Retinal pigment epithelial cell (primary cell): ENCODE results near the gene MIER2.
"Not testable (repeated sequence)": the region's sequence is repeated elsewhere in the genome, so short reads cannot be mapped to it uniquely, and the experiment has no call there.

ENCODE experiments used
- DNase-seq: peaks from one replicate; pipeline ENCODE4 v3.0.0-alpha.2; 2010; ENCODE audit warnings: low read depth
- H3K4me3 ChIP-seq: 2 replicates; pipeline ENCODE4 v1.5.1; 2011; ENCODE audit warnings: mild to moderate bottlenecking, low read length, control low read depth, moderate library complexity
- CTCF ChIP-seq: conservative IDR thresholded peaks from 2 replicates; pipeline ENCODE4 v1.5.1; 2011; ENCODE audit warnings: low read depth, low read length, control low read depth, inconsistent platforms

MIER2 gene

GRCh38 chr19:271856-272255 lies 72.7 kb downstream of the MIER2 start:
- no peak overlapping the region for H3K4me3 ChIP-seq
- no peak for TF ChIP-seq CTCF
- no peak for DNase-seq

- DNase-seq, H3K4me3 ChIP-seq: not testable (repeated sequence)
Measured at GRCh38 chr19:270766-271318, 73.8 kb downstream of the MIER2 start.

GRCh38 chr19:269241-269640 lies 75.4 kb downstream of the MIER2 start:
- no peak overlapping the region for H3K4me3 ChIP-seq
- DNase-seq: no peak
- TF ChIP-seq CTCF: no peak

GRCh38 chr19:262125-262524 lies 82.5 kb downstream of the MIER2 start:
- no peak overlapping the region for H3K4me3 ChIP-seq
- no peak for DNase-seq
- no peak for TF ChIP-seq CTCF

GRCh38 chr19:256804-257203 lies 87.8 kb downstream of the MIER2 start:
- H3K4me3 ChIP-seq, DNase-seq: not testable (repeated sequence)
